ENCODE data around the gene FAM83E. TPM values are rescaled to one million over a fixed set of nuclear protein-coding genes. Genes with fewer than 3 reads are reported as not detected.
A peak's percentile ranks its signal among the peaks of the same experiment; 100 is the strongest.

Gene FAM83E
- total and polyA plus RNA-seq, 10 of the 15 experiments (the other 5 are each of a cell fraction or from before 2014, with no cell fraction given): 0.14 to 2.5 (median 0.33) TPM; not detected in 4

DNA sequence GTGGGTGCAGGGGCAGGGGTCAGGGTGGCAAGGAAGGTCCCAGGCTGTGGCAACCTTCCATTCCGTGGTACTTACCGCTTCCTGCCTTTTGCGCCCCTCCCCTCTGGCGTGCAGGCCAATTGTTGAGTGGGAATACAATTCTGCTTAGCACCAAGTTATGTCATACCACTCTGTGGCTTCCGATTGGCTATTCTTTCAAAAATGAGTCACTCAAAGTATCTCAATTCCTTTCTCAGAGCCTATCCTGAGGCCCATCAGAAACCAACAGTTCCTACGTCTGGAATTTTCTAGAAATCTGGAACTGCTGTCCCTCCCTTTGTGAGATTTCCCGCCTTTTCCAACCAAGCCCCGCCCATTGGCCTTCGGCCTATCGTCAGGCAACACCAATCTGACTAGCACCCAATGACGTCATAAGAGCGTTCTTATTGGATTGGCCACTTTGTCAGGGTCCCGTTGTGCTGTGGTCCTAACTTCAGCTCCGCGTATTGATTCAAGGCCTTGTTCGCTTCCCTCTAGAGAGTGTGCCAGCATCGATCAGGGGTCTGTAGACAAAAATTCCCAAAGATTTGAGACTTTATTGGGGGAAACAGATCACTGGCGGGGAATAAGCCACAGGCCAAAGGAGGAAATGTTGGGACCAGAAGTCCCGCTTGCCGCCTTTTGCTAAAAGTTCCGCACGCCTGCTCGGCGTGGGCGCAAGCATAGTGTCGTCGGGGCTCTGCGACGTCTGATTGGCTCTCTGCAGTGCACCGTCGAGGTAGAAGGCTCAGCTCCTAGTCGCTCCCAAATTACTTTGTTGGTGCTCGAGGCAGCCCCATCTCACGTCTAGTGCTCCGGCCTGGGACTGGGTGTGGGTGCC lies 46.2 kb upstream of the FAM83E start (continued):
- TF ChIP-seq ZNF384 (IDR thresholded peaks at IDR 0.05; ENCODE audit: borderline replicate concordance, low read depth, low read length): no peak

DNA sequence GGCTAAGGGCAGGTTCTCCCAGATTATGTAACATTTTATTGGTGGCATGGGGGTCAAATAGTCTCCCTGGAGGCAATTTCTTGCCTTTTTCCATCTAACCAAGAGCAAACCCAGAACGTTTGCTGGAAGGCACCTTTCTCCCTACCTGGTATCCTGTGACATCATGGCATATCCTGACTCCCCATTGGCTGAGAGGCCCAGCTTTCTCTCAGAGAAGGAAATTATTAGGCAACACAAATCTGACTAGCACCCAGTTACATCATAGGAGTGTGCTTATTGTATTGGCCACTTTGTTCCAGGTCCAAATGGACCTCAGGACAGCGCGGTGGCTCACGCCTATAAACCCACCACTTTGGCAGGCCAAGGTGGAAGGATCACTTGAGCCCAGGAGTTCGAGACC lies 44.9 kb upstream of the FAM83E start:
- ChIA-PET RAD21 (ENCODE audit: unreplicated experiment) (no interaction called here), CTCF (interaction anchor here (0.6 kb wide), 1 partner anchor 18 kb away, joined by 4 read pairs; no protein-coding TSS in a partner anchor), SMC1A (ENCODE audit: uncharacterized antibody, unreplicated experiment) (no interaction called here), POLR2A (interaction anchor here (0.6 to 0.9 kb wide), 2 partner anchors 11 to 15 kb away, joined by 3 to 6 read pairs; no protein-coding TSS in a partner anchor)
- no peak overlapping the region for H3K9ac ChIP-seq (ENCODE audit: control insufficient read depth, insufficient read depth, low read length)
- intact Hi-C loops (cut with micrococcal nuclease; ENCODE audit: unreplicated experiment) (loop anchor here (5.0 kb wide), 1 partner anchor 123 kb away; no protein-coding TSS in a partner anchor), in situ Hi-C loops (cut with MboI) (no loop called here)
- no peak overlapping the region for H3K4me3 ChIP-seq
- H2AFZ ChIP-seq (ENCODE audit: control insufficient read depth, low read depth, low read length): no peak overlapping the region
- peak; percentile 45 for ATAC-seq
- peak; percentile 68 for TF ChIP-seq CREM (IDR thresholded peaks at IDR 0.05; ENCODE audit: low read depth)
- peak; percentile 89 for TF ChIP-seq CREB1 (IDR thresholded peaks at IDR 0.05; ENCODE audit: low read depth)
- peak; percentile 94 for TF ChIP-seq RFX5 (IDR thresholded peaks at IDR 0.05; ENCODE audit: low read depth, low read length)
- TF ChIP-seq ZNF24 (IDR thresholded peaks at IDR 0.05): no peak
- TF ChIP-seq, protein P1, sequence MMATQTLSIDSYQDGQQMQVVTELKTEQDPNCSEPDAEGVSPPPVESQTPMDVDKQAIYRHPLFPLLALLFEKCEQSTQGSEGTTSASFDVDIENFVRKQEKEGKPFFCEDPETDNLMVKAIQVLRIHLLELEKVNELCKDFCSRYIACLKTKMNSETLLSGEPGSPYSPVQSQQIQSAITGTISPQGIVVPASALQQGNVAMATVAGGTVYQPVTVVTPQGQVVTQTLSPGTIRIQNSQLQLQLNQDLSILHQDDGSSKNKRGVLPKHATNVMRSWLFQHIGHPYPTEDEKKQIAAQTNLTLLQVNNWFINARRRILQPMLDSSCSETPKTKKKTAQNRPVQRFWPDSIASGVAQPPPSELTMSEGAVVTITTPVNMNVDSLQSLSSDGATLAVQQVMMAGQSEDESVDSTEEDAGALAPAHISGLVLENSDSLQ (IDR thresholded peaks at IDR 0.05): no peak
- TF ChIP-seq, protein P2, sequence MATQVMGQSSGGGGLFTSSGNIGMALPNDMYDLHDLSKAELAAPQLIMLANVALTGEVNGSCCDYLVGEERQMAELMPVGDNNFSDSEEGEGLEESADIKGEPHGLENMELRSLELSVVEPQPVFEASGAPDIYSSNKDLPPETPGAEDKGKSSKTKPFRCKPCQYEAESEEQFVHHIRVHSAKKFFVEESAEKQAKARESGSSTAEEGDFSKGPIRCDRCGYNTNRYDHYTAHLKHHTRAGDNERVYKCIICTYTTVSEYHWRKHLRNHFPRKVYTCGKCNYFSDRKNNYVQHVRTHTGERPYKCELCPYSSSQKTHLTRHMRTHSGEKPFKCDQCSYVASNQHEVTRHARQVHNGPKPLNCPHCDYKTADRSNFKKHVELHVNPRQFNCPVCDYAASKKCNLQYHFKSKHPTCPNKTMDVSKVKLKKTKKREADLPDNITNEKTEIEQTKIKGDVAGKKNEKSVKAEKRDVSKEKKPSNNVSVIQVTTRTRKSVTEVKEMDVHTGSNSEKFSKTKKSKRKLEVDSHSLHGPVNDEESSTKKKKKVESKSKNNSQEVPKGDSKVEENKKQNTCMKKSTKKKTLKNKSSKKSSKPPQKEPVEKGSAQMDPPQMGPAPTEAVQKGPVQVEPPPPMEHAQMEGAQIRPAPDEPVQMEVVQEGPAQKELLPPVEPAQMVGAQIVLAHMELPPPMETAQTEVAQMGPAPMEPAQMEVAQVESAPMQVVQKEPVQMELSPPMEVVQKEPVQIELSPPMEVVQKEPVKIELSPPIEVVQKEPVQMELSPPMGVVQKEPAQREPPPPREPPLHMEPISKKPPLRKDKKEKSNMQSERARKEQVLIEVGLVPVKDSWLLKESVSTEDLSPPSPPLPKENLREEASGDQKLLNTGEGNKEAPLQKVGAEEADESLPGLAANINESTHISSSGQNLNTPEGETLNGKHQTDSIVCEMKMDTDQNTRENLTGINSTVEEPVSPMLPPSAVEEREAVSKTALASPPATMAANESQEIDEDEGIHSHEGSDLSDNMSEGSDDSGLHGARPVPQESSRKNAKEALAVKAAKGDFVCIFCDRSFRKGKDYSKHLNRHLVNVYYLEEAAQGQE (IDR thresholded peaks at IDR 0.05; ENCODE audit: low read depth, low read length): no peak
- no peak for TF ChIP-seq MYC (IDR thresholded peaks at IDR 0.05; ENCODE audit: insufficient read depth, insufficient read length, insufficient replicate concordance, low read length, severe bottlenecking)
- H3K4me1 ChIP-seq (ENCODE audit: control insufficient read depth, insufficient read depth, low read length): peaks cover 9% of the 10 kb centered on the region
- H3K9me3 ChIP-seq (replicated peaks; ENCODE audit: control insufficient read depth, insufficient read depth, low read length): no peaks in the 10 kb centered on the region; the same call in 2 of the 3 replicates
- H3K36me3 ChIP-seq (ENCODE audit: control insufficient read depth in 2 of 2, insufficient read depth in 2 of 2, low read length in 1 of 2): no peaks in the 10 kb centered on the region
- no peaks in the 10 kb centered on the region for H3K27me3 ChIP-seq (replicated peaks in 1 of 2; ENCODE audit: control insufficient read depth in 2 of 2, insufficient read depth in 2 of 2, low read length in 1 of 2)
- H3K79me2 ChIP-seq (ENCODE audit: control insufficient read depth, insufficient read depth, low read length): no peaks in the 10 kb centered on the region
- DNase-seq (ENCODE audit: low read depth, low spot score): no peak
- H3K27ac ChIP-seq (ENCODE audit: control insufficient read depth, insufficient read depth): no peak overlapping the region
- no peak overlapping the region for H3K4me2 ChIP-seq (ENCODE audit: control insufficient read depth, insufficient read depth)
- H4K20me1 ChIP-seq (ENCODE audit: control insufficient read depth, insufficient read depth): no peaks in the 10 kb centered on the region
- no TSS peak for BruUV-seq (replicated peaks)
- peak; percentile 57 for FAIRE-seq
- WGBS (ENCODE audit: insufficient coverage, insufficient replicate concordance, low lambda C conversion rate, missing lambda C conversion rate): 51% methylated on average over 5 of the region's 5 CpGs

All from GM12878 (cell line).